Dendritic cell treated with granulocyte-macrophage colony-stimulating factor and Interleukin-4, amounts not matched to agents 40 ng/mL and 50 ng/mL, for 4 days (primary cell): Measurements from ENCODE around the gene ACTN2.
"Not testable (repeated sequence)": the region's sequence is repeated elsewhere in the genome, so short reads cannot be mapped to it uniquely, and the experiment has no call there.

Source experiments
- H3K27ac Mint-ChIP-seq: one replicate; pipeline ENCODE4 v1.8.0; 2022; ENCODE audit warnings: mild to moderate bottlenecking, mixed read lengths
- H3K27me3 Mint-ChIP-seq: one replicate; pipeline ENCODE4 v1.8.0; 2022; ENCODE audit warnings: mild to moderate bottlenecking, mixed read lengths
- H3K36me3 Mint-ChIP-seq: one replicate; pipeline ENCODE4 v1.8.0; 2022; ENCODE audit warnings: low read depth, mixed read lengths
- H3K4me1 Mint-ChIP-seq: one replicate; pipeline ENCODE4 v1.8.0; 2022; ENCODE audit warnings: low read depth, mixed read lengths
- H3K4me3 Mint-ChIP-seq: one replicate; pipeline ENCODE4 v1.8.0; 2022; ENCODE audit warnings: mild to moderate bottlenecking, moderate library complexity, mixed read lengths
- H3K9me3 Mint-ChIP-seq: one replicate; pipeline ENCODE4 v1.8.0; 2022; ENCODE audit warnings: mixed read lengths
- intact Hi-C: fragments of 100-400 bp; cut with micrococcal nuclease; formaldehyde crosslinking; loops from one replicate; pipeline ENCODE4 v1.15.0; 2022

Gene ACTN2

GRCh38 chr1:236685917-236686814 lies at the start of gene ACTN2:
Gene ACTN2, plus strand, starts transcription at chr1:236686499. Its CDS starts 175 bp downstream, at chr1:236686674.
- Mint-ChIP-seq H3K4me1 (peaks cover 12% of the 10 kb centered on the region), H3K36me3 (no peaks in the 10 kb centered on the region), H3K9me3 (no peaks in the 10 kb centered on the region), H3K27ac (no peak within 1 kb of the TSS), H3K4me3 (peak within 1 kb of the TSS; percentile 60), H3K27me3 (peaks cover 58% of the 10 kb centered on the region)
- intact Hi-C loops: no loop called here

GRCh38 chr1:236638945-236639344 lies 47.4 kb upstream of the ACTN2 start:
- no peaks in the 10 kb centered on the region for H3K9me3 Mint-ChIP-seq

GRCh38 chr1:236639686-236640085 lies 46.6 kb upstream of the ACTN2 start:
- Mint-ChIP-seq H3K4me1 (no peaks in the 10 kb centered on the region), H3K27ac (no peak overlapping the region), H3K27me3 (peaks cover 3% of the 10 kb centered on the region), H3K9me3 (no peaks in the 10 kb centered on the region), H3K36me3 (no peaks in the 10 kb centered on the region), H3K4me3 (no peak overlapping the region)
- intact Hi-C loops: no loop called here

More at GRCh38 chr1:236638945-236639344, 47.4 kb upstream of the ACTN2 start:
- Mint-ChIP-seq H3K4me3 (no peak overlapping the region), H3K4me1 (no peaks in the 10 kb centered on the region), H3K36me3 (no peaks in the 10 kb centered on the region), H3K27me3 (peaks cover 3% of the 10 kb centered on the region), H3K27ac (no peak overlapping the region)
- intact Hi-C loops: no loop called here

DNA sequence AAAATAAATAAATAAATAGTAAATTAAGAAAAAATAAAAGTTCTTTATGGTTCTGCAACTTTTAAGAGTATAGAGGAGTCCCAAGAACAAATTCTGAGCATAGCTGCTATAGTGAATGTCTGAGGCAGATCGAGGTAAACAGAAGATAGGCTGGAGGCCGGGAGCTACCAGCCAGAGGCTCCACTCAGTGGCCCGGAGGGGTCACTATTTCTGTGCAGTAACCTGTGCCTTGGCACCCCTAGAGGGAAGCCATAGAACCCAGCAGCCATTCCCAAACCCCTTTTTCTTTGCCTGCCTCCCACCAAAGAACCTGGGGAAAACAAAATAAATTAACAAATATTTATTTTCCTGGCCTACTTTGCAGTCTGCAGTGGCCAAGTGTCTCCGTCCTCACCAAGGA lies 43.5 kb upstream of the ACTN2 start:
- Mint-ChIP-seq H3K27ac (no peak overlapping the region), H3K4me1 (no peaks in the 10 kb centered on the region), H3K27me3 (peaks cover 2% of the 10 kb centered on the region), H3K9me3 (no peaks in the 10 kb centered on the region), H3K36me3 (no peaks in the 10 kb centered on the region), H3K4me3 (no peak overlapping the region)
- intact Hi-C loops: no loop called here

- H3K9me3 Mint-ChIP-seq: no peaks in the 10 kb centered on the region
- no peaks in the 10 kb centered on the region for H3K36me3 Mint-ChIP-seq
- H3K27ac Mint-ChIP-seq: no peak overlapping the region
- peaks cover 9% of the 10 kb centered on the region for H3K27me3 Mint-ChIP-seq
- no peak overlapping the region for H3K4me3 Mint-ChIP-seq
- no peaks in the 10 kb centered on the region for H3K4me1 Mint-ChIP-seq
- intact Hi-C loops: no loop called here
Observed at GRCh38 chr1:236645016-236645680, 41.2 kb upstream of the ACTN2 start.

DNA sequence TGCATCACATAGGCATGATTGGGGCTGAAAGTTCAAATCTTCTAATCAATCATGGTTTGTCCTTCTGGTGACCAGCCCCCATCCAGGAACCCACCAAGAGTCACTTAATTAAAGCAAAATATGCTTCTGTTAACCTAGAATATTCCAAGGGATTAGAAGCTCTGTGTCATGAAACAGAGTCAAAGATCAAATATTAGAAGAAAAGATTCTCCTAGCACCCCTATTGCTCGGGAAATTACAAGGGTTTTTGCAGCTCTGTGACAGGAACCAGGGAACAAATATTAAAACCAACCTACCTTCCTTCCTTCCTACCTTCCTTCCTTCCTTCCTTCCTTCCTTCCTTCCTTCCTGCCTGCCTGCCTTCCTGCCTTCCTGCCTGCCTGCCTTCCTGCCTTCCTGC lies 31.8 kb upstream of the ACTN2 start:
- H3K4me3 Mint-ChIP-seq: no peak overlapping the region
- peaks cover 5% of the 10 kb centered on the region for H3K27me3 Mint-ChIP-seq
- H3K27ac Mint-ChIP-seq: no peak overlapping the region
- H3K36me3 Mint-ChIP-seq: no peaks in the 10 kb centered on the region
- intact Hi-C loops: no loop called here
- no peaks in the 10 kb centered on the region for H3K4me1 Mint-ChIP-seq
- H3K9me3 Mint-ChIP-seq: no peaks in the 10 kb centered on the region

GRCh38 chr1:236654957-236655356 lies 31.3 kb upstream of the ACTN2 start:
- Mint-ChIP-seq H3K4me3 (no peak overlapping the region), H3K9me3 (no peaks in the 10 kb centered on the region), H3K36me3 (no peaks in the 10 kb centered on the region), H3K27me3 (peaks cover 5% of the 10 kb centered on the region), H3K27ac (no peak overlapping the region), H3K4me1 (no peaks in the 10 kb centered on the region)
- intact Hi-C loops: no loop called here

GRCh38 chr1:236657398-236657797 lies 28.9 kb upstream of the ACTN2 start:
- H3K27ac Mint-ChIP-seq: no peak overlapping the region
- no peaks in the 10 kb centered on the region for H3K9me3 Mint-ChIP-seq
- H3K36me3 Mint-ChIP-seq: no peaks in the 10 kb centered on the region
- no peak overlapping the region for H3K4me3 Mint-ChIP-seq
- H3K27me3 Mint-ChIP-seq: peaks cover 5% of the 10 kb centered on the region
- intact Hi-C loops: no loop called here
- no peaks in the 10 kb centered on the region for H3K4me1 Mint-ChIP-seq

DNA sequence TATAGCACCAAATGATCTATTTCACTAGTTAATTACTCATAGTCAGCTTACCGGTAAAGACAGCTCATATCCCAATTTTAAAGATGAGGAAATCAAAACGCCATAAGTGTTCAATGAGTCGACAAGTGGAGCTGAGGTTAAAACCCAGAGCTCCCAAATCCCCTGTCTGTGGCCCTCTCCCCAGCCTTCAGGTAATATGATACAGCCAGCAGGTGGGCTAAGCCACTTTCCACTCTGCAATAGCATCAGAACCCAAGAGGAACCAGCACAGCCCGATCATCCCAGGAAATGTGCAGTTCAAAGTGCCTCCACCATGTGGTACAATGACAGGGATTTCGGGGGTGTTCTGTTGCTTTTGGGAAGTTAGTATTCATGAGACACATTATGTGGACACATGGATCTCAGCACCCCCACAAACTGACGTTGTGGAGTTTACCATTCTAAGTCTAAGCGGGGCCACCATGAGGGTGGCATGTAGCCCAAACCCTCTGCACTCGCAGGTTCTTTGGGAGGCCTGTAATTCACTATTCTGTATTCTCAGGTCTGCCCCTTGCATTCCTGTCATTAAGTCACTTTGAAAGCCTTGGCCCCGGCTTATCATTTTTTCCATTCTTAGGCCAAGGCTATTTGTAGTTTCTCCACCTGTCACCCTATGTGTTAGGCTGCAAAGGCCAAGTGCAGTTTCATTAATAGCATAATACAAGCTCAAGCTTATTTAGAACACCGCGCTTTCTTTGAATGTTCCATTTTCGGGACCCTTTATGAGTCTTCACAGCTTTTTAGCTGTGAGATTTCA lies 26.3 kb upstream of the ACTN2 start:
- H3K27ac Mint-ChIP-seq: no peak overlapping the region
- H3K9me3 Mint-ChIP-seq: no peaks in the 10 kb centered on the region
- H3K4me3 Mint-ChIP-seq: no peak overlapping the region
- intact Hi-C loops: no loop called here
- H3K36me3 Mint-ChIP-seq: no peaks in the 10 kb centered on the region
- H3K4me1 Mint-ChIP-seq: peaks cover 11% of the 10 kb centered on the region
- no peaks in the 10 kb centered on the region for H3K27me3 Mint-ChIP-seq

DNA sequence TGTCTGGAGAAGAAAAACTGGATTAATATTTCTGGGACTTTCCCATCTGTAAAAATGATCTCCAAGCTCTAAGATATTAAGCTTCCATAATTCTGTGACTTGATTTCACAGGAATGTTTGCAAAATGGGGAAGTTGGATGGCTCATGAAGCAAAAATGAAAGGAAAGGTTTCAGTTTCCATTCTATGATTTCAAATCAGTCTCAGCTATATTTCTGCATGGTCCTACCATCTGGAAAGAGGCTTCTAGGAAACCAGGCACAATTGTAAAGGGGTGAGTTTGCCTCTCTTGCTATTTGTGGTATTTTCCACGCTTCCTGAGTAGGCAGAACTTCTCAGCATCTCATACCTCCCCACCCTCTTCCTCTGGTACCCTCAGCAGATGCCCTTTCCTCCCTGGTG lies 22.4 kb upstream of the ACTN2 start:
- H3K4me1 Mint-ChIP-seq: peaks cover 11% of the 10 kb centered on the region
- no peaks in the 10 kb centered on the region for H3K9me3 Mint-ChIP-seq
- no peak overlapping the region for H3K4me3 Mint-ChIP-seq
- no peaks in the 10 kb centered on the region for H3K27me3 Mint-ChIP-seq
- no peak overlapping the region for H3K27ac Mint-ChIP-seq
- intact Hi-C loops: no loop called here
- no peaks in the 10 kb centered on the region for H3K36me3 Mint-ChIP-seq

DNA sequence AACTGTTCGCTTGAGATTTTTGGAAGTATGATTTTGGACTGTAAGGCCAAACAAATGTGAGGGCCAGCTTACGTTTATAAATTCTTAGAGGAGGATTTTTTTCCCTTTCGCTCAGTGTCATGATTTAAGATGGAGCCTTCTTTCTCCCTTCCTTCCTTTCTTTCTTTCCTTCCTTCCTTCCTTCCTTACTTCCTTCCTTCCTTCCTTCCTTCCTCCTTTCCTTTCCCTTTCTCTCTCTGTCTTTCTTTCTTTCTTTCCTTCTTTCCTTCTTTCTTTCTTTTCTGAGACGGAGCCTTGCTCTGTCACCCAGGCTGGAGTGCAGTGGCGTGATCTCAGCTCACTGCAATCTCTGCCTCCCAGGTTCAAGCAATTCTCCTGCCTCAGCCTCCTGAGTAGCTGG lies 17.4 kb upstream of the ACTN2 start:
- H3K4me1 Mint-ChIP-seq, H3K4me3 Mint-ChIP-seq, H3K36me3 Mint-ChIP-seq, H3K9me3 Mint-ChIP-seq, H3K27ac Mint-ChIP-seq, intact Hi-C loops: not testable (repeated sequence)
- peaks cover 14% of the 10 kb centered on the region for H3K27me3 Mint-ChIP-seq

GRCh38 chr1:236670060-236670459 lies 16.2 kb upstream of the ACTN2 start:
- peaks cover 16% of the 10 kb centered on the region for H3K27me3 Mint-ChIP-seq
- H3K4me1 Mint-ChIP-seq: no peaks in the 10 kb centered on the region
- H3K9me3 Mint-ChIP-seq: no peaks in the 10 kb centered on the region
- H3K36me3 Mint-ChIP-seq: no peaks in the 10 kb centered on the region
- intact Hi-C loops: no loop called here
- H3K4me3 Mint-ChIP-seq: no peak overlapping the region
- no peak overlapping the region for H3K27ac Mint-ChIP-seq

- no peaks in the 10 kb centered on the region for H3K9me3 Mint-ChIP-seq
- no peak overlapping the region for H3K27ac Mint-ChIP-seq
- H3K27me3 Mint-ChIP-seq: peaks cover 16% of the 10 kb centered on the region
- no peak overlapping the region for H3K4me3 Mint-ChIP-seq
- no peaks in the 10 kb centered on the region for H3K36me3 Mint-ChIP-seq
- intact Hi-C loops: no loop called here
- H3K4me1 Mint-ChIP-seq: peaks cover 14% of the 10 kb centered on the region
Observed at GRCh38 chr1:236673289-236673919, 12.9 kb upstream of the ACTN2 start.
